Heart right ventricle (tissue), 16 donors: ENCODE results near the gene KIF5C. TPM values are rescaled to one million over a fixed set of nuclear protein-coding genes. Genes with fewer than 3 reads are reported as not detected.
"Not testable (repeated sequence)": the region's sequence is repeated elsewhere in the genome, so short reads cannot be mapped to it uniquely, and the experiment has no call there.

Source experiments
- ATAC-seq, 8 donors: fragments of 200-7000 bp; cut with Tn5 transposase; one replicate each; pipeline ENCODE4 v1.9.1; 2020; ENCODE audit warnings: mild to moderate bottlenecking in 8 of 8, moderate library complexity in 8 of 8, moderate number of reproducible peaks in 1 of 8
- DNase-seq, 2 donors: peaks; one replicate each; pipeline ENCODE4 v3.0.0-alpha.2; 2020
- H3K27ac ChIP-seq, 10 donors: fragments of 200-600 bp; sonication (generic) in 2 of 10; one replicate each; pipeline versions ENCODE4 v1.5.0 to v1.8.0; 2020 to 2022; ENCODE audit warnings: mild to moderate bottlenecking in 3 of 10
- H3K27me3 ChIP-seq, 7 donors: fragments of 200-600 bp; one replicate each; pipeline ENCODE4 v1.8.0; 2021 to 2022; ENCODE audit warnings: mild to moderate bottlenecking in 2 of 7
- H3K36me3 ChIP-seq, 9 donors: fragments of 200-600 bp; sonication (generic) in 1 of 9; one replicate each; pipeline versions ENCODE4 v1.5.0 to v1.8.0; 2020 to 2022; ENCODE audit warnings: mild to moderate bottlenecking in 2 of 9
- H3K4me1 ChIP-seq, 9 donors: fragments of 200-600 bp; sonication (generic) in 1 of 9; one replicate each; pipeline versions ENCODE4 v1.5.0 to v1.8.0; 2020 to 2022; ENCODE audit warnings: mild to moderate bottlenecking in 4 of 9
- H3K4me3 ChIP-seq, 10 donors: fragments of 200-600 bp; sonication (generic) in 2 of 10; one replicate each; pipeline versions ENCODE4 v1.5.0 to v1.8.0; 2020 to 2022; ENCODE audit warnings: mild to moderate bottlenecking in 7 of 10, moderate library complexity in 2 of 10
- H3K9me3 ChIP-seq, 11 donors: fragments of 200-600 bp in 10 of 11; sonication (generic) in 2 of 11; one replicate each; pipeline versions ENCODE4 v1.5.0 to v1.8.0; 2013 to 2022; ENCODE audit warnings: mild to moderate bottlenecking in 2 of 11, control low read depth in 1 of 11, moderate library complexity in 1 of 11
- CTCF ChIP-seq, 9 donors: fragments of 200-600 bp; sonication (generic) in 2 of 9; IDR thresholded peaks; one replicate each; pipeline versions ENCODE4 v1.5.0 to v1.8.0; 2021 to 2022; ENCODE audit warnings: antibody characterized with exemption in 9 of 9, mild to moderate bottlenecking in 5 of 9, moderate library complexity in 1 of 9
- WGBS, 2 donors: extraction: QIAGEN DNeasy Blood & Tissue Kit; methylation state at CpG; one replicate each; pipeline ENCODE4 v1.1.7; 2013; ENCODE audit warnings: inconsistent platforms in 1 of 2; 5-methylcytosine and 5-hydroxymethylcytosine counted together
- intact Hi-C, 10 donors: fragments of 100-400 bp; cut with DNase I; formaldehyde crosslinking; loops; one replicate each; pipeline versions ENCODE4 v1.11.1 to v1.14.2; 2022
- polyA plus RNA-seq, 2 donors: library from polyadenylated mRNA; stranded (reverse); fragments of 200-250 nt; gene quantifications; one replicate each; pipeline ENCODE4 v1.2.3, GENCODE V29; 2013
- total RNA-seq, 10 donors: library from RNA; stranded (reverse); fragmentation: NEBNext Ultra II Directional in 3 of 10; extraction: Animal tissue kit (Norgen Biotek cat#: 25700) in 3 of 10; gene quantifications; one replicate each; pipeline versions ENCODE4 v1.2.1 to v1.2.4, GENCODE V29; 2021 to 2023
- donor health status: Arrhythmogenic right ventricular cardiomyopathy.
- donor health status: ischemic (EF 13 %, LVEDD 7.1; RV severe dilation, severe dysfunction).
- donor health status: healthy with polysubstance abuse.
- donor health status: DM: no; HTN: yes; CAD: no.
- donor health status: DM: no; HTN: no; CAD: no.
- donor health status: ischemic (EF 25% LVEDD 6.9; RV normal size, moderate dysfunction).
- donor health status: ischemic (EF 25% LVEDD 5.7; RV mildly dilated, moderate dysfunction).
- donor health status: healthy.
- donor health status: DM: yes; HTN: yes; CAD: no.
- donor health status: Ischemic cardiomyopathy.
- donor health status: ischemic (EF 35%, LVEDD 5.7; RV mildly dilated, moderate dysfunction).
- donor health status: nonischemic (EF 11% LVEDD 7.7; RV severe dilation, severe dysfunction).
- donor health status: DM: yes; HTN: yes; CAD: no.
- donor health status: PGD.
- donor health status: ischemic (EF 29% LVEDD 5.4; RV normal size, mild dysfunction).
- donor health status: nonischemic (EF 23%, LVEDD 6.1; RV moderate dilation, normal function).

The KIF5C gene
- total and polyA plus RNA-seq, 12 donors: 0.21 to 0.94 (median 0.42) TPM

- ATAC-seq (no peak), DNase-seq (no peak)
- Histone ChIP-seq H3K36me3 (no peaks in the 10 kb centered on the region), H3K27ac (no peak overlapping the region), H3K4me1 (no peaks in the 10 kb centered on the region), H3K9me3 (no peaks in the 10 kb centered on the region), H3K27me3 (no peaks in the 10 kb centered on the region), H3K4me3 (no peak overlapping the region)
- TF ChIP-seq CTCF (IDR thresholded peaks at IDR 0.05): no peak
- 61 to 62% methylated on average over 7 of the region's 7 CpGs for WGBS, 2 donors
- intact Hi-C loops: loop anchor here in 2 of 10 donors (10.0 kb wide), 2 partner anchors 343 to 413 kb away; no protein-coding TSS in a partner anchor
Observed at GRCh38 chr2:148978026-148978685, 103.1 kb downstream of the KIF5C start.

- peak in 3 of 8 donors; percentile 39 to 65 (median 61) for ATAC-seq
- 38 to 51% methylated on average over 2 of the region's 2 CpGs for WGBS, 2 donors
- no peak overlapping the region for H3K27ac ChIP-seq
- no peaks in the 10 kb centered on the region for H3K36me3 ChIP-seq
- TF ChIP-seq CTCF (IDR thresholded peaks at IDR 0.05): no peak
- no peak for DNase-seq
- H3K9me3 ChIP-seq: no peaks in the 10 kb centered on the region
- no peak overlapping the region for H3K4me3 ChIP-seq
- intact Hi-C loops: loop anchor here in 2 of 10 donors (10.0 kb wide), 2 partner anchors 344 to 414 kb away; no protein-coding TSS in a partner anchor
- no peaks in the 10 kb centered on the region for H3K4me1 ChIP-seq
- H3K27me3 ChIP-seq: no peaks in the 10 kb centered on the region
Observed at GRCh38 chr2:148978706-148979105, 103.7 kb downstream of the KIF5C start.

- no peak for TF ChIP-seq CTCF (IDR thresholded peaks at IDR 0.05)
- ATAC-seq (peak in 2 of 8 donors; percentile 22 to 27), DNase-seq (no peak)
- Histone ChIP-seq H3K27ac (no peak overlapping the region), H3K27me3 (peaks cover 0 to under 1% (median 0%) of the 10 kb centered on the region in 7 donors), H3K4me3 (no peak overlapping the region), H3K4me1 (no peaks in the 10 kb centered on the region), H3K36me3 (no peaks in the 10 kb centered on the region), H3K9me3 (no peaks in the 10 kb centered on the region)
- 79 to 83% methylated on average over 6 of the region's 6 CpGs for WGBS, 2 donors
- intact Hi-C loops: loop anchor here in 2 of 10 donors (10.0 kb wide), 2 partner anchors 345 to 415 kb away; no protein-coding TSS in a partner anchor
Observed at GRCh38 chr2:148979164-148979918, 104.3 kb downstream of the KIF5C start.

GRCh38 chr2:148979919-148980277, 104.9 kb downstream of the KIF5C start:
- Histone ChIP-seq H3K27me3 (peaks cover 0 to 6% (median 0%) of the 10 kb centered on the region in 7 donors), H3K4me1 (no peaks in the 10 kb centered on the region), H3K27ac (no peak overlapping the region), H3K4me3 (no peak overlapping the region), H3K36me3 (no peaks in the 10 kb centered on the region), H3K9me3 (no peaks in the 10 kb centered on the region)
- no peak for TF ChIP-seq CTCF (IDR thresholded peaks at IDR 0.05)
- DNase-seq (no peak), ATAC-seq (no peak)
- 55 to 66% methylated on average over 4 of the region's 4 CpGs for WGBS, 2 donors
- intact Hi-C loops: loop anchor here in 4 of 10 donors (10.0 kb wide), 4 partner anchors 345 to 1925 kb away; no protein-coding TSS in a partner anchor

GRCh38 chr2:148980496-148980895, 105.5 kb downstream of the KIF5C start:
- not testable (repeated sequence) for H3K4me1 ChIP-seq, H3K9me3 ChIP-seq, ATAC-seq, H3K27ac ChIP-seq, H3K4me3 ChIP-seq, H3K27me3 ChIP-seq, DNase-seq, H3K36me3 ChIP-seq
- intact Hi-C loops: loop anchor here in 2 of 10 donors (10.0 kb wide), 3 partner anchors 416 to 1926 kb away; no protein-coding TSS in a partner anchor
- 87 to 88% methylated on average over 3 of the region's 3 CpGs for WGBS, 2 donors
